Ovary (tissue), 9 donors: ENCODE results near the gene TCTN1. TPM values are rescaled to one million over a fixed set of nuclear protein-coding genes. Genes with fewer than 3 reads are reported as not detected.

Experiments used
- DNase-seq, 5 donors: peaks; one replicate each; pipeline ENCODE4 v3.0.0-alpha.2; 2019 to 2020
- H3K27ac ChIP-seq, 2 donors: fragments of 200-600 bp; one replicate each; pipeline versions ENCODE4 v1.5.1 to v1.8.0; 2019 to 2022
- H3K27me3 ChIP-seq: fragments of 200-600 bp; one replicate; pipeline ENCODE4 v1.8.0; 2022
- H3K36me3 ChIP-seq: fragments of 200-600 bp; sonication (generic); one replicate; pipeline ENCODE4 v1.5.1; 2019
- H3K4me1 ChIP-seq: one replicate; pipeline ENCODE4 v1.8.1; 2013; ENCODE audit warnings: mild to moderate bottlenecking, moderate library complexity; ENCODE audit not compliant: insufficient read depth
- H3K4me3 ChIP-seq: fragments of 200-600 bp; sonication (generic); one replicate; pipeline ENCODE4 v1.5.1; 2017
- H3K9me3 ChIP-seq, 2 donors: fragments of 200-600 bp in 1 of 2; sonication (generic) in 1 of 2; one replicate each; pipeline versions ENCODE4 v1.5.1 to v1.8.1; 2013 to 2019; ENCODE audit warnings: mild to moderate bottlenecking in 1 of 2, moderate library complexity in 1 of 2
- EP300 ChIP-seq: sonication (generic); formaldehyde crosslinking; IDR thresholded peaks from one replicate; pipeline ENCODE4 v1.6.1; 2017; ENCODE audit warnings: antibody characterized with exemption
- POLR2A ChIP-seq: fragments of 450-650 bp; IDR thresholded peaks from one replicate; pipeline ENCODE4 v1.6.1; 2017; ENCODE audit warnings: antibody characterized with exemption, mild to moderate bottlenecking, moderate library complexity
- WGBS, 3 donors: extraction: QIAGEN DNeasy Blood & Tissue Kit in 1 of 3; methylation state at CpG; one replicate each; pipeline versions ENCODE4 v1.1.5 to v1.1.7; 2013 to 2017; 5-methylcytosine and 5-hydroxymethylcytosine counted together
- intact Hi-C, 4 donors: fragments of 100-400 bp; cut with DNase I; formaldehyde crosslinking; loops; one replicate each; pipeline versions ENCODE4 v1.11.0 to v1.15.1; 2022 to 2023
- polyA plus RNA-seq, 2 donors: library from polyadenylated mRNA; stranded (reverse); fragments of 200-250 nt in 1 of 2; fragments of 350-450 nt in 1 of 2; fragmentation: Illumina TruSeq in 1 of 2; extraction: RNeasy Lipid Tissue Mini Kit (QIAGEN cat#74804) in 1 of 2; gene quantifications; one replicate each; pipeline ENCODE4 v1.2.3, GENCODE V29; 2013 to 2014
- total RNA-seq, 7 donors: library from RNA; depleted of rRNA in 2 of 7; stranded (reverse); fragments of >200 nt in 2 of 7; fragmentation: NEBNext Ultra II Directional in 3 of 7; extraction: Animal tissue kit (Norgen Biotek cat#: 25700) in 3 of 7; gene quantifications; one replicate each; pipeline versions ENCODE4 v1.1.0 to v1.2.4, GENCODE V29; 2016 to 2023
- TF ChIP-seq, protein P1 (sequence below), 3 donors: fragments of 450-650 bp in 2 of 3; fragments of 200-600 bp in 1 of 3; IDR thresholded peaks; one replicate each; pipeline versions ENCODE4 v1.5.1 to v1.8.0; 2016 to 2022; ENCODE audit warnings: antibody characterized with exemption in 3 of 3, mild to moderate bottlenecking in 1 of 3
- donor health status: DM: no; HTN: no; CAD: no; lungs with moderate emphysema.
- donor health status: DM: no; HTN: no; CAD: no.
- donor health status: Bipolar disorder and iron deficiency.
- donor health status: DM: yes; HTN: yes; CAD: no.
- donor health status: DM: no; HTN: no; CAD: no.
- donor health status: DM: yes; HTN: yes; CAD: no.

The TCTN1 gene
- total and polyA plus RNA-seq, 9 donors = 32.7 to 122 (median 47.9) TPM

DNA sequence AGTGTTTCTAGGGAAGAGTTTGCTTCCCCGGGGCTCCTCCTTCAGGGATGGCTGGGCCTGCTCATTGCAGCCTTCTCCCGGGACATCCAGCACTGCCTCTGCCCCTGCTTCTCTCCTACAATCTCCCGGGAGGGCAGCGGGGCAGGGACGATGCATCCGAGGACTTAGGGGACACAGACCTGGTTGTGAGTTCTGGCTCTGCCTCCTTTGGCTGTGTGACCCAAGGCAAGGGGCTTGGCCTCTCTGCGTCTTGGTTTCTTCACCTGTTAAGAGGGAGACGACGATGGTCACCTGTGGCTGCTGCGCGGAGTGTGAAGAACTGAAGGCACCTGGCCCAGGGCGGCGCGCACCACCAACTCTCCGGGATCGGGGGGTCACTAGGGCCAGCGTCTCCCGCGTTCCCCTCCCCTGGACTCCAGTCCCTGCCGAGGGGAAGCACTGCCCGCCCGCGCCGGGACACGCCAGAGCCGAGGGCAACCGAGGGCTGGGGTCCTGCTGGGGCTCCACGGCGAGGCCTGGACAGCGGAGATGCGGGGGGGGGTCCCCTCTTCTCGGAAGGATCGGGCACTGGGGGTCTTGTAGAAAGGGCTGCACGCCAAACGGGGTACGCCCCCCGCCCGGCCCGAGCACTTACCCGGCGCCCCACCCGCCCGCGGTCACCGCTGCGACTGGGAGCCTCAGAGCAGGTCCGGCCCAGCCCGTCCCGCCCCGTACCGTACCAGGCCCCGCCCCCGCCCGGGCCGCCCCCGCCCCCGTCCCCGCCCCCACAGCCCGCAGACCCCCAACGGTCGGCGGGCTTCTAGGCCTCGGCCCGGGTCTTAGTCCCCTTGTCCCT, 74.7 kb downstream of the TCTN1 start, which contains the start of gene HVCN1:
Gene HVCN1 (minus strand): TSS at position 670 of the 835 bp plus-strand sequence. CDS start 5,870 bp downstream, outside the sequence.
- Histone ChIP-seq H3K4me1 (peaks cover 3% of the 10 kb centered on the region), H3K27ac (peak within 1 kb of the TSS; percentile 64 to 80), H3K9me3 (no peaks in the 10 kb centered on the region), H3K27me3 (no peaks in the 10 kb centered on the region), H3K4me3 (peak within 1 kb of the TSS; percentile 67), H3K36me3 (no peaks in the 10 kb centered on the region)
- DNase-seq = peak; percentile 61 to 77 (median 73)
- intact Hi-C loops = no loop called here
- TF ChIP-seq EP300 (no peak), POLR2A (no peak)
- TF ChIP-seq, protein P1, sequence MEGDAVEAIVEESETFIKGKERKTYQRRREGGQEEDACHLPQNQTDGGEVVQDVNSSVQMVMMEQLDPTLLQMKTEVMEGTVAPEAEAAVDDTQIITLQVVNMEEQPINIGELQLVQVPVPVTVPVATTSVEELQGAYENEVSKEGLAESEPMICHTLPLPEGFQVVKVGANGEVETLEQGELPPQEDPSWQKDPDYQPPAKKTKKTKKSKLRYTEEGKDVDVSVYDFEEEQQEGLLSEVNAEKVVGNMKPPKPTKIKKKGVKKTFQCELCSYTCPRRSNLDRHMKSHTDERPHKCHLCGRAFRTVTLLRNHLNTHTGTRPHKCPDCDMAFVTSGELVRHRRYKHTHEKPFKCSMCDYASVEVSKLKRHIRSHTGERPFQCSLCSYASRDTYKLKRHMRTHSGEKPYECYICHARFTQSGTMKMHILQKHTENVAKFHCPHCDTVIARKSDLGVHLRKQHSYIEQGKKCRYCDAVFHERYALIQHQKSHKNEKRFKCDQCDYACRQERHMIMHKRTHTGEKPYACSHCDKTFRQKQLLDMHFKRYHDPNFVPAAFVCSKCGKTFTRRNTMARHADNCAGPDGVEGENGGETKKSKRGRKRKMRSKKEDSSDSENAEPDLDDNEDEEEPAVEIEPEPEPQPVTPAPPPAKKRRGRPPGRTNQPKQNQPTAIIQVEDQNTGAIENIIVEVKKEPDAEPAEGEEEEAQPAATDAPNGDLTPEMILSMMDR (IDR thresholded peaks at IDR 0.05) = no peak
- 3 to 5% (median 4%) methylated on average over 32 to 63 of the region's 64 CpGs for WGBS, 3 donors

DNA sequence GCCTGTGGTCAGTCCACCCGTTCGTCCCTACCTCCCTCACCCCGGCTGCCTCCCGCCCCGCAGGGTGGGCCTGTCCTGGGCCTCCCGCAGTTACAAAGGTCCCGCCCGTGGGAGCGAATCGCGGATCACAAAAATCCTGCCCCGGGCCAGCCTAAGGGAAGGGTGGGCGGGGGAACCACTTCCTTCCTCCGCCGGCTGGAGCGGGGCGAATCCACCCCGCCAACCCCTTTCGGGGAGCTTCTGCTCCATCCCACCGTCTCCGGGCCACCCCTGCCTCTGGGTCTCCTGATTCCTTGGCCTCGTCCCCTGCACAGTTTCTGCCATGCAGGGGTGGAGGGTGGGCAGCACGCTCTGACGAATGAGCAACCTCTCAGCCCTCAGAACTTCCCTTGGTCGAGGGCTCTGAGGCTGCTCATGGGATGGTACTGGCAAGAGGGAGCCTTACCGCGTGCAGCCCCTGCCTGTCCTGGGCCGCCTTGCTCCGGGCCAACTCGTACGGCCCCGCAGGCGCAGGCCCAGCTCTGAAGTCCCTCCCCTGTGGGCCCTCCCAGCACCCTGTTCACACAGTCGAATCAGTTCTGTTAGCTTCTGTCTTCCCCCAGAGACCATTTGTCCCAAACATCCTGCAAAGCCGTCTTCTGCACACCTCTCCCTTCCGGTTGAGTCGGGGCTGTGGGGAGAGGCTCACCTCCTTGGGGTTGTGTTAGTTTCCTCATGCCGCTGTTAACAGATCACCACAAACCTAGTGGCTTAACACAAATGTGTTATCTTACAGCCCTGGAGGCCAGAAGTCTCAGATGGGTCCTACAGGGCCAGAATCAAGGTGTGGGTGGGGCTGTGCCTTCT, 75.6 kb downstream of the TCTN1 start:
- H3K9me3 ChIP-seq = no peaks in the 10 kb centered on the region
- H3K27ac ChIP-seq = peak overlapping the region; percentile 64 to 80
- peak in 4 of 5 donors; percentile 51 to 71 (median 65) for DNase-seq
- no peak for TF ChIP-seq POLR2A
- no peaks in the 10 kb centered on the region for H3K36me3 ChIP-seq
- no peaks in the 10 kb centered on the region for H3K27me3 ChIP-seq
- peak overlapping the region; percentile 67 for H3K4me3 ChIP-seq
- intact Hi-C loops = loop anchor here in 1 of 4 donors (10.0 kb wide), 1 partner anchor 235 kb away; the partner anchor contains the start of gene ARPC3
- H3K4me1 ChIP-seq = peaks cover 3% of the 10 kb centered on the region
- WGBS, 3 donors = 2% methylated on average over 30 to 38 of the region's 38 CpGs

DNA sequence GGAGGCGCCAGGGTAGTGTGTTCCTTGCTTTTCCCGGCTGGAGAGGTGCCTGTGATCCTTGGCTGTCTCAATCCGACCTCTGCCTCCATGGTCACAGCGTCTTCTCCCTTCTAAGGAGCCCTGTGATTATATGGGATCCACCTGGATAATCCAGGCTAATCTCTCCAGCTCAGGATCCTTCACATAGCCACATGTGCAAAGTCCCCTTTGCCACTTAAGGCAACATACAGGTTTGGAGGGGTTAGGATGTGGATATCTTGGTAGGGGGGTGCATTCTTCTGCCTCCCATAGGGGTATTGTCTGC, 76.2 kb downstream of the TCTN1 start:
- TF ChIP-seq POLR2A (no peak), EP300 (no peak)
- TF ChIP-seq, protein P1 (IDR thresholded peaks at IDR 0.05) = no peak
- Histone ChIP-seq H3K36me3 (no peaks in the 10 kb centered on the region), H3K9me3 (no peaks in the 10 kb centered on the region), H3K4me1 (peaks cover 3% of the 10 kb centered on the region), H3K4me3 (no peak overlapping the region), H3K27me3 (no peaks in the 10 kb centered on the region), H3K27ac (peak overlapping the region in 1 of 2 donors; percentile 80)
- intact Hi-C loops = loop anchor here in 1 of 4 donors (10.0 kb wide), 1 partner anchor 235 kb away; the partner anchor contains the start of gene ARPC3
- WGBS, 3 donors = 72 to 76% (median 74%) methylated on average over 4 of the region's 4 CpGs
- DNase-seq = no peak

DNA sequence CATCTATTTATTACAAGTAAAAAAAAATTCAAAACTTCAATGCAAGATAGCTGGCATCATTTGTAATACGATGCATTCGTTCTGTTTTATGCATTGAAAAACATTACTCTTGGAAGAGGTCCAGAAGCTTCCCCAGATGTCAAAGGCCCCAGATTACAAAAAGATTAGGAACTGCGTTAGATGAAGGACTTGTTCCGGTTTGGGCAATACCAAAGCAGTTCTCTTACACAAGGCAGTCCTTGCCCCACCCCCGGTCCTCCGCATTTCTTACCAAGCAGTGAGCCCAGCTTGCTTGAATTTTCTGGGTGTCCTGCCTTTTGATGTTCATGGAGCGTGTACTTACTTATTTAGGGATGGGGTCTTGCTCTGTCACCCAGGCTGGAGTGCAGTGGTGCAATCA, 79.8 kb downstream of the TCTN1 start:
- Histone ChIP-seq H3K36me3 (no peaks in the 10 kb centered on the region), H3K27ac (no peak overlapping the region), H3K4me1 (no peaks in the 10 kb centered on the region), H3K4me3 (no peak overlapping the region), H3K9me3 (no peaks in the 10 kb centered on the region), H3K27me3 (no peaks in the 10 kb centered on the region)
- WGBS, 3 donors = 82 to 85% (median 85%) methylated on average over 7 of the region's 7 CpGs
- intact Hi-C loops = loop anchor here in 1 of 4 donors (10.0 kb wide), 1 partner anchor 239 kb away; the partner anchor contains the start of gene ARPC3
- DNase-seq = no peak
- TF ChIP-seq EP300 = no peak
- TF ChIP-seq, protein P1 (IDR thresholded peaks at IDR 0.05) = no peak
- no peak for TF ChIP-seq POLR2A
